HG02571 (cell line): ENCODE measurements around the gene DSPP.

Experiments used
- ATAC-seq: cut with Tn5 transposase; IDR thresholded peaks from one replicate; pipeline ENCODE4 v1.9.1; 2021; ENCODE audit warnings: mild to moderate bottlenecking, moderate library complexity; ENCODE audit not compliant: unreplicated experiment

Gene DSPP

DNA sequence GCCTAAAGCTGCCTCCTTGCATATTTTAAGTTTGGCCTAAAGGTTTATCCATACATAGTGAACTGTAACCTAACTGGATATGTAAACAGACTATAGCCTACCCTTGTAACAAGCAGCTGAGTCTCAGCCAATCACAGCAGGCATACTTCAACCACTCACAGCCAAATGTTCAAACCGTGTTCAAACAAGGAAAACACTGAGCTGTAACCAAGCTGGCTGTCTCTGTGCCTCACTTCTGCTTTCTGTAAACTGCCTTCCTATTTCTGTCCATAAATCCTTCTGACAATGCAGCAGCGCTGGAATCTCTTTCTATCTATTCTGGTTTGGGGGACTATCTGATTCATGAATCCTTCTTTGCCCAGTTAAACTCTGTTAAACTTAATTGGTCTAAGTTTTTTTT, 16.4 kb downstream of the DSPP start:
- ATAC-seq: no peak

DNA sequence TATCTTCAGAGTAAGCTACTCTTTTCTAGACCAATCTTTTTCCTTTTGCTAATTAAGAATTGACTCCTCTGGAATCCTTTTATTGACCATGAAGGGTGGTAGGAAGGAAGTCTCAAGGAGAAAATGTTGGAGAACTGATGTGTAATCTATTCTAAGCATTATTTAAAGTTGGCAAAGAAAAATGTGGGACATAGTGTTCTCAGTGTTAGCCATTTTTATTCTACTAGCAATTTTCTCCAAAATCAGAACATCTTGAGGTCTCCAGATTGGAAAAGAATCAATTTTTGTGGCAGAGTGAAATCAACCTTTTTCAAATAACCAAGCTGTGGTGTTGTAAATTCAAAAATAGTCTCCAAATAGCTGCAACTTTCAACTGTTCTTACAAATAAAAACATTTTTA, 23.3 kb downstream of the DSPP start:
- no peak for ATAC-seq

DNA sequence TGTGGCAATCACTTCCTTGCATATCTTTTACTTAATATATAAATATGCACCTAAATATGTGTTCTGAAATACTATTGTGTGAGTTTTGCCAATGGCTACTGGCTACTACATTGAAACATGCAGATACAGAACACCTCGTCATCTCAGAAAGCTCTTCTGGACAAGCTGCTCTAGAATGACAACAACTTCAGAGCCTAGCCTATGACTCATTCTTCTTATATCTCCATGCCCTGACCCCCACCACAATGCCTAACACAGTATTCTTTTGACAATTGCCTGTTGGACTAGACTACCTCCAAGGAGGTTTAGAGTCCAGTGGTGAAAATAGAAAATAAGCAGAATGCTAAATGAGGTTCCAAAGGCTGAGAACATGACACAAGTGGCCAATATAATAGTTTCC, 24.1 kb downstream of the DSPP start:
- no peak for ATAC-seq

DNA sequence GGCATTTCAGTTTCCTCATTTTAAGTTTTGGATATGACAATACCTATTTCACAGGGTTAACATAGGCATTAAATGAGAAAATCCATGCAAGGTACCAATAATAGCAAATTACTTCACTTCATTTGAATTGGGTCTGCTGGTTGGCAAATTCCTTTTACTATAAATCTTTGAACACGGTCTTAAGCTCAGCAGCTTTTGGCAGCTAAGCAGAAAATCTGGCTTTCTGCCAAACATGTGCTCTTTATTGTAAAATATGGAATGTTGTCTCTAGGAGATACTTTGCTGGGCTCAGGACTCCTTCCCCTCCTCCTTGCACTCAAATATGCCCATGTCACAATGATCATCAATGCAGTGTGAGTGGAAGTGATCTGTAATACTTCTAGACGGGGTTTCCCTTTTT, 24.9 kb downstream of the DSPP start:
- ATAC-seq: no peak

DNA sequence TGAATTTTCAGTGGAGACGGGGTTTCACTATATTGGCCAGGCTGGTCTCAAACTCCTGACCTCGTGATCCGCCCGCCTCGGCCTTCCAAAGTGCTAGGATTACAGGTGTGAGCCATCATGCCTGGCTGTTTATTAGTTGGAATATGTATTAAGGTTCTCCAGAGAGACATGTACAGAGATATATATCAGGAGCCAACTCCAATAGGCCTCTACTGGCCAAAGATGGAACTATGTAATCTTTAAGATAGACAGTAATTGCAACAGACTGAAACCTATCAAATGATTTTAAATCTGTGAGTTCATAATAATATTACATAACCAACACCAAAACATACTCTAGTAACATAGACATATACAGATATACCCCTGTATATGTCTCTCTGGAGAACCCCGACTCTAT, 36.0 kb downstream of the DSPP start:
- no peak for ATAC-seq

DNA sequence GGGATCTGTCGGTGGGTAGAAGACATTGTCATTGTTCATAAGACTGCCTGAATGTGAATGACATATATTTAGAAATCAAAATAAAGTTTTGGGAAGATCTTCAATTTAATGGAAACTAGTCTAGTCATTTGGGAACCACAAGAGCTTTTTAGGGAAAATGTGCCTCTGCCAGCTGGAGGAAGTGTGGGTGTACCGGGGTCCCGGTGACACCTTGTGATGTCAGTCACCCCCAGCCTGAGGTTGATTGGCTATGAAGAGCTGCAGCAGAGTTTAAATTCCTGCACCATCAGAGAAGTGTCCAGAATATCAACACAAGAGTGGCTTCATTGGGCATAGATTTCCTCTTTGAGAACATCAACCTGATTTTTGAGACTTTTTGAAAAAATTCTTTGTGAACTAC, 41.7 kb downstream of the DSPP start, which contains the start of gene DMP1:
DMP1 (plus strand) TSS at position 301 of the 400 bp plus-strand sequence. CDS start 6,213 bp downstream, outside the sequence.
- no peak for ATAC-seq

DNA sequence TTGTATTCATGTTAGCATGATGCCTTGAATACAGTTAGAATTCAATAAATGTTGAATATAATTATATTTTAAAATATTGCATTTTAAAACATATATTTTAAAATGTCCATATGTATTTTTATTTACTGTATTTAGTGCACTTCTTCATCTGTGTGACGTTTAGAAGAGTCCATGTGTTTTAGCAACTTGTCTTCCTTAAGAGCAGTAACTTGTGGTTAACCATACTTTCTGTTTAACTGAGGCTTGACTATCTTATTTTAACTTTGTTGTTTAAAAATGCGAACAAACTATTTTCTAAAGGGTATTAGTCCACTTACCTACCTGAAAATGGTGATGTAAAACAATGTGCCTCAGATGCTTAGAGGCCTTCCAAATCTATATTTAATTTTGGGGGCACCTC, 42.6 kb downstream of the DSPP start:
- no peak for ATAC-seq

DNA sequence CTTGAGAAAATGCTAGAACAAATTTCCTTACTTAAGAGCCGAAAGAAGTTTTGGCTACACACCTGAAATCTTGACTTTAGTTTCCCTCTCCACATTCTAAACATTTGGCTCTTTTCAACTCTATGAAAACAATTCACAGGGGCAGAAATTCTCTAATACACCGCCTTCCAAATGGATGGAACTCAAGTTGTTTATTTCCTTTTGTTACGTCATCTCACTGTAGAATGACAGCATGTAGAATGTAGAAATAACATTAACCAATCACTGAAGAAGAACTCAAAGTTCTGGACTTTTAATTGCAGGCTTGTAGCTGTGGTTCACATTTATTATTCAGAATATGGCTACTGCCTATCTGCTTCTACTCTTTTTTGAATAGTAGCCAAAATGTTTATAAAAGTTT, 43.6 kb downstream of the DSPP start:
- ATAC-seq: no peak

DNA sequence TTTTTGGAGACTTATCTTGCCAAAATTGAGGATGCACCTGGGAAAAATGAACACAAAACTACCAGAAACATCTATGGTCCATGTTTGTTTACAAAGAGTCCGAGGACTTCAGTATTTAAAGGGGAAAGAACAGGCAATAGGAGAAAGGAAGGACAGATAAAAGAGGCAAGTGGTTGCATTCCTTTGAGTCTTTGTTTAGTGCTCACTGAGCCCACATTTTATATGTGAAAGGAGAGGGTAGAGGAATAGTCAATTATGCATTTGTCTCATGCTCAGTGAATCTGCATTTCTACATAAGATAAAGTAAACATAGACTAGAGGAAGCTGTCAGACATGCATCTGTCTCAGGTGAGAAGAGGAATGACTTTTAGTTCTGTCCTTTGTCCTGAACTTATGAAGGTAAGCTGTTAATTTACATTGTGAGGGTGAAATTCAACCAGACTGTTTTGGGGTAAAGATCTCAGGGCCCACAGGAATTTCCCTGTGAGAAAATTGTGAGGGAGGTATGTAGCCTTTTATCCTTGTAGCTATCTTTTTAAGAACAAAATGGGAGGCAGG, 46.2 kb downstream of the DSPP start:
- no peak for ATAC-seq

DNA sequence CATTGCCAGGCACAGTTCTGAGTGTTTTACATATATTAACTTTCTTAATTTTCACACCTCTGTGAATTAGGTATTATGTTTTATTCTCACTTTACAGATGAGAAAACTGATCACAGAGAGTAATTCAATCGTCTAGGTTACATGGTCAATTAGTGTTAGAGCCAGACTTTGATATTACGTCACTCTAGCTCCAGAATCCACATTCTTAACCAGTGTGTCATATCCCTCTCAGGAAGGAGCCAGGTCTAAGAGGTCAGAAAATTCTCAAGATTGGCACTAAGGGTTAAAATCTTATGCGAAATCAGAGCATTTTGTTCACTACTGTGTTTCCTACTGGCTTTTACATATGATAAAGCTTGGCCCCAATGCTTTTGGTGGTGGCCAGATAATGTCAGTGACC, 49.2 kb downstream of the DSPP start:
- no peak for ATAC-seq

DNA sequence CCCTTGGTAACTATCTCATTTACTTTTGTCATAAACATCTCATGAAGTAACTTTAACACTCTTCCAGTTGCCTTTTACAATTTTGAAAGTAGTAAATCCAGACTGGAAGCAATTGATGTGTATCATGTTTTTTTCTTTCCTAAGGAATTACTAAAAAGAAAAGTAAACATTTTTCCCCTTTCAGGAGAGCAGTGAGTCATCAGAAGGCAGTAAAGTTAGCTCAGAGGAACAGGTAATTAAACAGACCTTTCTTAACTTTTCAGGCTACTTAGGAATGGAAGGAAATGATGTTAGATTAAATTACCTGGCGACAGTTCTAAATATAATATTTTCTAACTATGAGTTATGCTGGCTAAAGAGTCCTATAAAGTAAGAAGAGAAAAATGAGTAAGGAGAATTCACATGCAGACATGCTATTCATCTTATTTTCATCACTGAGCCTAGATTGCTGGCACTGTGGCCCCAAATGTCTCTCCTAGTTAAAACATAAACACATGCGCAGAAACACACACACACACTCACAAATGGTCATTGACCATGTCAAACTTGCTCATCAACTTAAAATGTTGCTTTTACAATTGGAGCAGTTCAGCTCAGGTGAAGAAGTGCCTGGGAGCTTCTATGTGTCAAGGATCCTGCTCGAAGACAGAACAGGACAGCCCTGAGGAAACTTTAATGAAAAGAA, 51.1 kb downstream of the DSPP start:
- no peak for ATAC-seq

DNA sequence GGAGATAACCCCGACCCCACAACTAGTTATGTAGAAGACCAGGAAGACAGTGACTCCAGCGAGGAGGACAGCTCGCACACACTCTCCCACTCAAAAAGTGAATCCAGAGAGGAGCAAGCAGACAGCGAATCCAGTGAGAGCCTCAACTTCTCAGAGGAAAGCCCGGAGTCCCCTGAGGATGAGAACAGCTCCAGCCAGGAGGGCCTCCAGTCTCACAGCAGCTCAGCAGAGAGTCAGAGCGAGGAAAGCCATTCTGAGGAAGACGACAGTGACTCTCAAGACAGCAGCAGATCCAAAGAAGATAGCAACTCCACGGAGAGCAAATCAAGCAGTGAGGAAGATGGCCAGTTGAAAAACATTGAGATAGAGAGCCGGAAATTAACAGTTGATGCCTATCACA, 54.5 kb downstream of the DSPP start:
- ATAC-seq: no peak
